ENCODE measurements around the gene SUPT4H1.

The SUPT4H1 gene

GRCh38 chr17:58316260-58316960, 35.6 kb downstream of the SUPT4H1 start:
- DNase-seq = no peak

- no peak for DNase-seq
Observed at GRCh38 chr17:58315750-58316149, 36.3 kb downstream of the SUPT4H1 start.

GRCh38 chr17:58315281-58315711, 36.7 kb downstream of the SUPT4H1 start:
- DNase-seq = no peak

- DNase-seq = no peak
Observed at GRCh38 chr17:58314706-58315015, 37.3 kb downstream of the SUPT4H1 start.

- no peak for DNase-seq
Observed at GRCh38 chr17:58313815-58314705, 37.9 kb downstream of the SUPT4H1 start.

GRCh38 chr17:58312829-58313228, 39.2 kb downstream of the SUPT4H1 start:
- DNase-seq = no peak

GRCh38 chr17:58312021-58312630, 39.9 kb downstream of the SUPT4H1 start:
- DNase-seq = no peak

- DNase-seq = no peak
Observed at GRCh38 chr17:58311429-58311894, 40.5 kb downstream of the SUPT4H1 start.

- DNase-seq = no peak
Observed at GRCh38 chr17:58310511-58311428, 41.2 kb downstream of the SUPT4H1 start.

- no peak for DNase-seq
Observed at GRCh38 chr17:58309918-58310259, 42.1 kb downstream of the SUPT4H1 start.

GRCh38 chr17:58308985-58309917, 42.8 kb downstream of the SUPT4H1 start:
- DNase-seq = no peak

GRCh38 chr17:58308173-58308984, 43.6 kb downstream of the SUPT4H1 start:
- DNase-seq = peak; percentile 38

- DNase-seq = no peak
Observed at GRCh38 chr17:58307468-58308172, 44.4 kb downstream of the SUPT4H1 start.

GRCh38 chr17:58306131-58306951, 45.7 kb downstream of the SUPT4H1 start:
- no peak for DNase-seq

- DNase-seq = no peak
Observed at GRCh38 chr17:58305626-58306025, 46.4 kb downstream of the SUPT4H1 start.

- no peak for DNase-seq
Observed at GRCh38 chr17:58304750-58305486, 47.1 kb downstream of the SUPT4H1 start.

GRCh38 chr17:58303971-58304749, 47.8 kb downstream of the SUPT4H1 start:
- peak; percentile 82 for DNase-seq

Measured in hematopoietic multipotent progenitor cell treated with erythropoietin and hydrocortisone succinate and interleukin-3 and kit ligand, for 6 days (in vitro differentiated cells).